Activated CD8-positive, alpha-beta memory T cell treated with anti-CD3 and anti-CD28 coated beads for 36 hours (primary cell): ENCODE results near the gene TSHZ2. TPM values are rescaled to one million over a fixed set of nuclear protein-coding genes. Genes with fewer than 3 reads are reported as not detected.

Experiments used
- CTCF ChIA-PET: fragments of 350-600 bp; sonication (Branson Sonifier 250); formaldehyde crosslinking; loops from one replicate; lab custom pipeline; 2021; ENCODE audit warnings: antibody characterized with exemption; lab: Charles Lee
- POLR2A ChIA-PET: fragments of 350-600 bp; sonication (Branson Sonifier 250); formaldehyde crosslinking; loops from one replicate; lab custom pipeline; 2021; ENCODE audit warnings: antibody characterized with exemption; lab: Charles Lee
- total RNA-seq, 2 experiments: library from RNA; stranded (reverse); gene quantifications; one replicate each; pipeline ENCODE4 v1.2.3, GENCODE V29; 2021

TSHZ2 gene
- total RNA-seq, 2 experiments from 2014 or later: 0.76 to 1.4 TPM

- CTCF ChIA-PET: no interaction called here
- POLR2A ChIA-PET: no interaction called here
Observed at GRCh38 chr20:52987295-52987694, 15.1 kb downstream of the TSHZ2 start.

- ChIA-PET POLR2A (no interaction called here), CTCF (no interaction called here)
Observed at GRCh38 chr20:52991830-52992229, 19.7 kb downstream of the TSHZ2 start.

GRCh38 chr20:52992632-52993031, 20.5 kb downstream of the TSHZ2 start:
- ChIA-PET CTCF (no interaction called here), POLR2A (no interaction called here)

GRCh38 chr20:52993076-52993475, 20.9 kb downstream of the TSHZ2 start:
- CTCF ChIA-PET: no interaction called here
- POLR2A ChIA-PET: no interaction called here

GRCh38 chr20:52994184-52994970, 22.2 kb downstream of the TSHZ2 start:
- POLR2A ChIA-PET: no interaction called here
- CTCF ChIA-PET: no interaction called here

- POLR2A ChIA-PET: no interaction called here
- CTCF ChIA-PET: no interaction called here
Observed at GRCh38 chr20:52996130-52996529, 24.0 kb downstream of the TSHZ2 start.

GRCh38 chr20:52996658-52997057, 24.5 kb downstream of the TSHZ2 start:
- ChIA-PET CTCF (no interaction called here), POLR2A (no interaction called here)

- POLR2A ChIA-PET: no interaction called here
- CTCF ChIA-PET: no interaction called here
Observed at GRCh38 chr20:52998268-52998667, 26.1 kb downstream of the TSHZ2 start.

- ChIA-PET POLR2A (no interaction called here), CTCF (no interaction called here)
Observed at GRCh38 chr20:52999040-52999439, 26.9 kb downstream of the TSHZ2 start.

- POLR2A ChIA-PET: no interaction called here
Observed at GRCh38 chr20:53001498-53002301, 29.5 kb downstream of the TSHZ2 start.

GRCh38 chr20:53002786-53003185, 30.6 kb downstream of the TSHZ2 start:
- ChIA-PET CTCF (no interaction called here), POLR2A (no interaction called here)

More at GRCh38 chr20:53001498-53002301, 29.5 kb downstream of the TSHZ2 start:
- CTCF ChIA-PET: no interaction called here

- ChIA-PET POLR2A (no interaction called here), CTCF (no interaction called here)
Observed at GRCh38 chr20:53003420-53004154, 31.4 kb downstream of the TSHZ2 start.

- ChIA-PET CTCF (no interaction called here), POLR2A (no interaction called here)
Observed at GRCh38 chr20:53004267-53004813, 32.2 kb downstream of the TSHZ2 start.

- POLR2A ChIA-PET: no interaction called here
- CTCF ChIA-PET: no interaction called here
Observed at GRCh38 chr20:53009979-53010735, 38.0 kb downstream of the TSHZ2 start.

- CTCF ChIA-PET: no interaction called here
- POLR2A ChIA-PET: no interaction called here
Observed at GRCh38 chr20:53011640-53012039, 39.5 kb downstream of the TSHZ2 start.

- ChIA-PET CTCF (no interaction called here), POLR2A (no interaction called here)
Observed at GRCh38 chr20:53013183-53013582, 41.0 kb downstream of the TSHZ2 start.

- ChIA-PET POLR2A (no interaction called here), CTCF (no interaction called here)
Observed at GRCh38 chr20:53013847-53014246, 41.7 kb downstream of the TSHZ2 start.

GRCh38 chr20:53016071-53016470, 43.9 kb downstream of the TSHZ2 start:
- ChIA-PET POLR2A (no interaction called here), CTCF (no interaction called here)

GRCh38 chr20:53016534-53017042, 44.4 kb downstream of the TSHZ2 start:
- POLR2A ChIA-PET: no interaction called here
- CTCF ChIA-PET: no interaction called here
